WERI-Rb-1 (cell line): ENCODE measurements around the gene SLC27A4.

Experiments
- DNase-seq: peaks from one replicate; pipeline ENCODE4 v3.0.0-alpha.2; 2020
- H3K27ac ChIP-seq: fragments of 250-450 bp; sonication (Bioruptor Pico); 2 replicates; pipeline ENCODE4 v1.5.1; 2020; ENCODE audit warnings: mild to moderate bottlenecking, moderate library complexity
- H3K27me3 ChIP-seq: fragments of 250-450 bp; sonication (Bioruptor Pico); 2 replicates; pipeline ENCODE4 v1.5.1; 2021; ENCODE audit warnings: mild to moderate bottlenecking, low read depth, moderate library complexity; ENCODE audit not compliant: insufficient read depth, severe bottlenecking
- H3K36me3 ChIP-seq: fragments of 250-450 bp; sonication (Bioruptor Pico); 2 replicates; pipeline ENCODE4 v1.5.1; 2020; ENCODE audit warnings: mild to moderate bottlenecking, moderate library complexity
- H3K4me3 ChIP-seq: 2 replicates; pipeline ENCODE4 v1.5.1; 2011; ENCODE audit warnings: low read depth, mild to moderate bottlenecking, control low read depth, low read length
- H3K9me3 ChIP-seq: fragments of 250-450 bp; sonication (Bioruptor Pico); 2 replicates; pipeline ENCODE4 v1.5.1; 2021; ENCODE audit warnings: mild to moderate bottlenecking, moderate library complexity; ENCODE audit not compliant: severe bottlenecking
- TF ChIP-seq, protein P1 (sequence below): IDR thresholded peaks from 2 replicates; pipeline ENCODE4 v1.5.1; 2011; ENCODE audit warnings: low read depth, mild to moderate bottlenecking, control low read depth, inconsistent platforms, low read length

The SLC27A4 gene

DNA sequence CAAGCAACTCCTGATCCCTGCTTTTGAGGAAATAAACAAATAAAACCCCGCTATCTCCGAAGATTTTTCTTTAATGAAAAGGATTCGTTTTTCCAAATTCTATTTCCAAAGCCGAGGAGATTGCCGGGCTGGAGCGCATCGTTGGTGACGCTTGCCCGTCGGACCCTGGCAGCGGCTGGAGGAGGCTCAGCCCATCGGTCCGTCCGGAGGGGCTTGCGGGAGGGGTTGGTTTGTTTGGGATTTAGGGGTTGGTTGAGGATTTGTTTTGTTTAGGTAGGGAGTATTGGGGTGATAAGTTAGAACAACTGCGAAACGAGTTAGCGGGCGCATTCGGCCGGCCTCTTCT is 51.6 kb downstream of the SLC27A4 start:
- peaks cover 37% of the 10 kb centered on the region for H3K36me3 ChIP-seq
- DNase-seq: no peak
- peak overlapping the region; percentile 99 for H3K27ac ChIP-seq
- H3K27me3 ChIP-seq: no peaks in the 10 kb centered on the region
- H3K4me3 ChIP-seq: no peak overlapping the region
- TF ChIP-seq, protein P1, sequence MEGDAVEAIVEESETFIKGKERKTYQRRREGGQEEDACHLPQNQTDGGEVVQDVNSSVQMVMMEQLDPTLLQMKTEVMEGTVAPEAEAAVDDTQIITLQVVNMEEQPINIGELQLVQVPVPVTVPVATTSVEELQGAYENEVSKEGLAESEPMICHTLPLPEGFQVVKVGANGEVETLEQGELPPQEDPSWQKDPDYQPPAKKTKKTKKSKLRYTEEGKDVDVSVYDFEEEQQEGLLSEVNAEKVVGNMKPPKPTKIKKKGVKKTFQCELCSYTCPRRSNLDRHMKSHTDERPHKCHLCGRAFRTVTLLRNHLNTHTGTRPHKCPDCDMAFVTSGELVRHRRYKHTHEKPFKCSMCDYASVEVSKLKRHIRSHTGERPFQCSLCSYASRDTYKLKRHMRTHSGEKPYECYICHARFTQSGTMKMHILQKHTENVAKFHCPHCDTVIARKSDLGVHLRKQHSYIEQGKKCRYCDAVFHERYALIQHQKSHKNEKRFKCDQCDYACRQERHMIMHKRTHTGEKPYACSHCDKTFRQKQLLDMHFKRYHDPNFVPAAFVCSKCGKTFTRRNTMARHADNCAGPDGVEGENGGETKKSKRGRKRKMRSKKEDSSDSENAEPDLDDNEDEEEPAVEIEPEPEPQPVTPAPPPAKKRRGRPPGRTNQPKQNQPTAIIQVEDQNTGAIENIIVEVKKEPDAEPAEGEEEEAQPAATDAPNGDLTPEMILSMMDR: no peak
- peaks cover 7% of the 10 kb centered on the region for H3K9me3 ChIP-seq

DNA sequence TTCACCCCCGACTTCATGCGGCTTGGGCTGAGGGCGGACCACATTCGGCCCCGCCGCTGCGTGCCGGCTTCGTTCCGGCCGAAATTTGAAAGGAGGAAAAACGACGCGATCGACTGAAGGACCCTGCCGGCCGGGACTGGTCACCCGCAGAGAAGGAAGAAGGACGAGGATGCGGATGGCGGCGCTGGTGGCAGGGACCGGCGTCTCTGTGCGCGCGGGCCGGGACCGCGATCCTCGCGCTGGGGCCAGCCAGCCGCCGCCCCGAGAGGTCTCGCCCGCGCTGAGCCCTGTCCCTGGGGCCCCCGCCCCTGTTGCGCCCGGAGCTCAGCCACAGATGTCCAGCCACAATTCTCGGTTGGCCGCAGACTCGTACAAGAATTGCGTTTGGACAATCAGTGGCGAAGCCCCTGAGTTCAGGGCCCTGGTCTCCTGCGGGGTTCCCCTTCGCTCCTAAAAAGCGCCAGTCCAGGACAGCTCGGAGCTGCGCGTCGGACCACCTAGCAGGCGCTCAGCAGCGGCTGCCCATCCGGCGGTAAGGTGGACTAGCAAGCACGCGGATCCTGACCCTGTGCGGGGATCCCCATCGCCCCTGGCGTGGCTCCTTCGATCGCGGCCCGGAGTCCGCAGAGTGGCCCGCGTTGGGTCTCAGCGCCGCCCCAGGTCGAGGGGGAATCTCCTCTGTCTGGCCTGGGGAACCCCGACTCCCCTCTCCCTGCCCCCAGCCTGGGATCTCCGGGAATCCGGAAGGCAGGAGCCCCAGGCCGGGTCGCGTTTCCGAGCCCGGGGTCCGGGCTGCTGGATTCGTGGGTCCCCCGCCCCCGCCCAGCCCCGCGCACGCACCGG is 52.2 kb downstream of the SLC27A4 start:
- TF ChIP-seq, protein P1: no peak
- H3K4me3 ChIP-seq: no peak overlapping the region
- no peak for DNase-seq
- H3K27ac ChIP-seq: peak overlapping the region; percentile 99
- no peaks in the 10 kb centered on the region for H3K27me3 ChIP-seq
- peaks cover 7% of the 10 kb centered on the region for H3K9me3 ChIP-seq
- H3K36me3 ChIP-seq: peaks cover 34% of the 10 kb centered on the region

DNA sequence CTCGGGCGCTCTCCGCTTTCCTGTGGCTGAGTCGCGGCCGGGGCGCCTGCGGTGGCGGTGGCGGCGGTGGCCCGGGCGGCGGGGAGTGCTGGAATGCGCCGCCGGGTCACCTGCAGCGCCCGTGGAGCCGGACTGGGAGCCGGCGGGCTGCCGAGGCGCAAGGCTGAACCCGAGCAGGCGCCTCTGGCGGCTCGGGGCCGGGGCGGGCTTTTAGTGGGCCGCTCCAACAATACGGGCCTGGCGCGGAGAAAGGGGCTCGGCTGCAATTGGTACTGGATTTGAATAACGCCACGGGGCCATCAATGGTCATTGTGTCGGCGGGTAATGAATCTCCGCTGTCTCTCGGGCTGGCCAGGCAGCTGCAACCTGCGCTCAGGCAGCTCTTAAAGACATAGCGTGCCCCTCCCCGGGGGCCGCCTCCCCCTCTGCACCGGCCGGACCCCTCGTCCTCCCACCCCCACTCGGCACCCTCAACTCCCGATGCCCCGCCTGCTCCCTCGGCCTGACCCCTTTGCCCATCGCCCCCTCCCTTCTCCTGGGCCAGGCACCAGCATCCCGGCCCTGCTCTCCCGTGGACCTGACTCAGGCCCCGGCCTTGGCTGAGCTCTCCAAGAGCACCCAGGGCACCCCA is 52.9 kb downstream of the SLC27A4 start:
- no peak for DNase-seq
- Histone ChIP-seq H3K27ac (peak overlapping the region; percentile 43), H3K9me3 (peaks cover 7% of the 10 kb centered on the region), H3K36me3 (peaks cover 26% of the 10 kb centered on the region), H3K4me3 (no peak overlapping the region), H3K27me3 (no peaks in the 10 kb centered on the region)
- TF ChIP-seq, protein P1: no peak

DNA sequence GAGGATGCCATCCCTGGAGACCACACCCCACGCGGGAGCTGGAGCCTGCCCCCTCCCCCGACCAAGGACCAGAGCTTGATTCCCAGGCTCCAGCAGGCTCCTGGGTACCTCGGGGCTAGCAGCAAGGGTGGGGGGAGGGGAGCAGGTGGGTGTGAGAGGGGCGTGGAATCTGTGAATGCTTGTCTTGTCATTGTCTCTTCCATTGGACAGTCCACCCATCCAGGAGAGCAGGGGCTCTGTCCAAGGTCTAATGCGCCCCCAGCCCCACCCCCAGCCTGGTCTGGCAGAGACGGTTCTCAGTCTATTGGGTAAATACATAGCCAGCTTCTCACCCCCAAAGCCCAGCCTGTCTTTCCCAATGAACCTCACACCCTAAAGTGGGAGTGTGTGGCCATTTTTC is 53.6 kb downstream of the SLC27A4 start:
- TF ChIP-seq, protein P1: no peak
- H3K4me3 ChIP-seq: no peak overlapping the region
- peaks cover 7% of the 10 kb centered on the region for H3K9me3 ChIP-seq
- no peak for DNase-seq
- H3K36me3 ChIP-seq: peaks cover 21% of the 10 kb centered on the region
- peak overlapping the region; percentile 43 for H3K27ac ChIP-seq
- no peaks in the 10 kb centered on the region for H3K27me3 ChIP-seq

DNA sequence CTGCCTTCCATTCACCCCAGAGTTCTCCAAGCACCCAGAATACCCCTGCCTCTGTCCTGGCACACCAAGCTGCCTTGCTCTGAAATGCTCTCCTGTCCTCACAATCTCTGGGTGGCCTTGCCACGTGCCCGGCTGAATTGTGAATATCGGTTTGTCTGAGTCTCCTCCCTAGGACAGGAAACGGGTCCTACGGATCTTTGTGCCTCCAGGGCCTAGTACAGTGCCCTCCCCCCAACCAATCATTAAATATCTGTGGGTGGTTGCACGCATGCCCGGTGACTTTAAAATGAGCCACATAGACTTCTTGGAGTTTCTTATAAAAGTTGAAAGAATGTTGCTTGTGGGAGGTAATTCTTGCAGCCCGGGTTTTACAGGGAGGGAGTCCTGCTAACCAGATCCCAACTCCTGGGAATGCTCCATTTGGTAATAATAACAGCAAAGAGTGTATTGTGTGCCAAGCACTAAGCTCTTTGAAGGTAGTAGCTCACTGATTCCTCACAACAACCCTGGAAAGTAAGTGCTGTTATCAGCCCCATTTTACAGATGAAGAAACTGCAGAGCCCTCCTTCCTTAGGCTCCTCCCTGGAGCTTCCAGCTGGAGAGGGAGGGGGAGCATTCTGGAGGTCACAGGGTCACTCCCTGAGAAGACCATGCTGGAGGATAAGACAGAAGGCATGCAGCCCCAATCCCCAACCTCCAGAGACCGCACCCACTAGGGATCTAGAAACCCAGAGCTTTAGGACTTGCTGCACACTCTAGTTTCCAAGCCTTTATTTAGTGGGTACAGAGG is 54.2 kb downstream of the SLC27A4 start:
- Histone ChIP-seq H3K36me3 (peaks cover 15% of the 10 kb centered on the region), H3K27ac (peak overlapping the region; percentile 12; the same call in 1 of the 2 replicates), H3K27me3 (no peaks in the 10 kb centered on the region), H3K4me3 (no peak overlapping the region), H3K9me3 (peaks cover 7% of the 10 kb centered on the region)
- no peak for DNase-seq
- TF ChIP-seq, protein P1: no peak
